ENCODE measurements around the gene CELF2.

GRCh38 chr10:11303361-11304170 lies 285.9 kb downstream of the CELF2 start:
- no peak for TF ChIP-seq POLR2A (conservative IDR thresholded peaks at IDR 0.05)
- TF ChIP-seq, protein P1, sequence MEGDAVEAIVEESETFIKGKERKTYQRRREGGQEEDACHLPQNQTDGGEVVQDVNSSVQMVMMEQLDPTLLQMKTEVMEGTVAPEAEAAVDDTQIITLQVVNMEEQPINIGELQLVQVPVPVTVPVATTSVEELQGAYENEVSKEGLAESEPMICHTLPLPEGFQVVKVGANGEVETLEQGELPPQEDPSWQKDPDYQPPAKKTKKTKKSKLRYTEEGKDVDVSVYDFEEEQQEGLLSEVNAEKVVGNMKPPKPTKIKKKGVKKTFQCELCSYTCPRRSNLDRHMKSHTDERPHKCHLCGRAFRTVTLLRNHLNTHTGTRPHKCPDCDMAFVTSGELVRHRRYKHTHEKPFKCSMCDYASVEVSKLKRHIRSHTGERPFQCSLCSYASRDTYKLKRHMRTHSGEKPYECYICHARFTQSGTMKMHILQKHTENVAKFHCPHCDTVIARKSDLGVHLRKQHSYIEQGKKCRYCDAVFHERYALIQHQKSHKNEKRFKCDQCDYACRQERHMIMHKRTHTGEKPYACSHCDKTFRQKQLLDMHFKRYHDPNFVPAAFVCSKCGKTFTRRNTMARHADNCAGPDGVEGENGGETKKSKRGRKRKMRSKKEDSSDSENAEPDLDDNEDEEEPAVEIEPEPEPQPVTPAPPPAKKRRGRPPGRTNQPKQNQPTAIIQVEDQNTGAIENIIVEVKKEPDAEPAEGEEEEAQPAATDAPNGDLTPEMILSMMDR (IDR thresholded peaks at IDR 0.05 in 2 of 3, conservative IDR thresholded peaks at IDR 0.05 in 1 of 3; ENCODE audit: insufficient read depth in 2 of 3, low read depth in 1 of 3, low read length in 3 of 3): no peak
- no peak for TF ChIP-seq SIN3A (IDR thresholded peaks at IDR 0.05; ENCODE audit: borderline replicate concordance in 2 of 2, control insufficient read depth in 1 of 2, low read depth in 2 of 2, low read length in 2 of 2)
- TF ChIP-seq, protein P2, sequence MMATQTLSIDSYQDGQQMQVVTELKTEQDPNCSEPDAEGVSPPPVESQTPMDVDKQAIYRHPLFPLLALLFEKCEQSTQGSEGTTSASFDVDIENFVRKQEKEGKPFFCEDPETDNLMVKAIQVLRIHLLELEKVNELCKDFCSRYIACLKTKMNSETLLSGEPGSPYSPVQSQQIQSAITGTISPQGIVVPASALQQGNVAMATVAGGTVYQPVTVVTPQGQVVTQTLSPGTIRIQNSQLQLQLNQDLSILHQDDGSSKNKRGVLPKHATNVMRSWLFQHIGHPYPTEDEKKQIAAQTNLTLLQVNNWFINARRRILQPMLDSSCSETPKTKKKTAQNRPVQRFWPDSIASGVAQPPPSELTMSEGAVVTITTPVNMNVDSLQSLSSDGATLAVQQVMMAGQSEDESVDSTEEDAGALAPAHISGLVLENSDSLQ (IDR thresholded peaks at IDR 0.05): no peak
- TF ChIP-seq HDAC2 (IDR thresholded peaks at IDR 0.05): no peak
- no peak for TF ChIP-seq NR3C1 (CRISPR knock-in tag; IDR thresholded peaks at IDR 0.05)
- no peak for TF ChIP-seq NR2C1 (IDR thresholded peaks at IDR 0.05)
- no peak for TF ChIP-seq NR2C1 (tag; IDR thresholded peaks at IDR 0.05)

Measured in K562 (cell line).